ENCODE measurements around the gene SUGCT.

Gene SUGCT

GRCh38 chr7:40786909-40787308, 652.1 kb downstream of the SUGCT start:
- DNase-seq (no peak), ATAC-seq (ENCODE audit: insufficient read depth, low read depth) (no peak)
- Histone ChIP-seq H3K4me3 (ENCODE audit: low read depth in 1 of 2, low read length in 2 of 2) (no peak overlapping the region), H3K36me3 (ENCODE audit: insufficient read depth, low read length) (no peaks in the 10 kb centered on the region), H3K4me2 (ENCODE audit: insufficient read depth, low read length) (no peak overlapping the region), H3K27ac (ENCODE audit: low read length) (no peak overlapping the region), H3K9ac (ENCODE audit: low read depth, low read length) (no peak overlapping the region), H4K20me1 (ENCODE audit: insufficient read depth, low read length) (no peaks in the 10 kb centered on the region), H3K79me2 (ENCODE audit: insufficient read depth, low read length) (no peaks in the 10 kb centered on the region), H3K9me3 (ENCODE audit: insufficient read depth, low read length, severe bottlenecking) (no peaks in the 10 kb centered on the region), H3K27me3 (ENCODE audit: insufficient read depth, low read length, poor library complexity) (no peaks in the 10 kb centered on the region), H3K4me1 (ENCODE audit: insufficient read depth, low read length) (peaks cover 19% of the 10 kb centered on the region), H2AFZ (ENCODE audit: low read depth, low read length) (no peak overlapping the region)
- TF ChIP-seq CTCF (IDR thresholded peaks at IDR 0.05; ENCODE audit: borderline replicate concordance, extremely low read depth, low read length, poor library complexity, severe bottlenecking) (no peak), EZH2 (IDR thresholded peaks at IDR 0.05; ENCODE audit: borderline replicate concordance, low read depth, low read length, severe bottlenecking) (no peak)

GRCh38 chr7:40793132-40793531, 658.3 kb downstream of the SUGCT start:
- Histone ChIP-seq H3K4me1 (ENCODE audit: insufficient read depth, low read length) (no peaks in the 10 kb centered on the region), H3K79me2 (ENCODE audit: insufficient read depth, low read length) (no peaks in the 10 kb centered on the region), H3K4me2 (ENCODE audit: insufficient read depth, low read length) (no peak overlapping the region), H3K9me3 (ENCODE audit: insufficient read depth, low read length, severe bottlenecking) (no peaks in the 10 kb centered on the region), H3K9ac (ENCODE audit: low read depth, low read length) (no peak overlapping the region), H3K4me3 (ENCODE audit: low read depth in 1 of 2, low read length in 2 of 2) (no peak overlapping the region), H3K36me3 (ENCODE audit: insufficient read depth, low read length) (no peaks in the 10 kb centered on the region), H3K27me3 (ENCODE audit: insufficient read depth, low read length, poor library complexity) (no peaks in the 10 kb centered on the region), H2AFZ (ENCODE audit: low read depth, low read length) (no peak overlapping the region), H3K27ac (ENCODE audit: low read length) (no peak overlapping the region), H4K20me1 (ENCODE audit: insufficient read depth, low read length) (no peaks in the 10 kb centered on the region)
- ATAC-seq (ENCODE audit: insufficient read depth, low read depth), result no peak
- no peak for DNase-seq
- no peak for TF ChIP-seq CTCF (IDR thresholded peaks at IDR 0.05; ENCODE audit: borderline replicate concordance, extremely low read depth, low read length, poor library complexity, severe bottlenecking)
- no peak for TF ChIP-seq EZH2 (IDR thresholded peaks at IDR 0.05; ENCODE audit: borderline replicate concordance, low read depth, low read length, severe bottlenecking)

GRCh38 chr7:40795607-40796006, 660.8 kb downstream of the SUGCT start:
- Histone ChIP-seq H3K27me3 (ENCODE audit: insufficient read depth, low read length, poor library complexity) (no peaks in the 10 kb centered on the region), H3K4me2 (ENCODE audit: insufficient read depth, low read length) (no peak overlapping the region), H3K36me3 (ENCODE audit: insufficient read depth, low read length) (no peaks in the 10 kb centered on the region), H3K4me3 (ENCODE audit: low read depth in 1 of 2, low read length in 2 of 2) (no peak overlapping the region), H3K9ac (ENCODE audit: low read depth, low read length) (no peak overlapping the region), H3K27ac (ENCODE audit: low read length) (no peak overlapping the region), H2AFZ (ENCODE audit: low read depth, low read length) (no peak overlapping the region), H3K4me1 (ENCODE audit: insufficient read depth, low read length) (no peaks in the 10 kb centered on the region), H4K20me1 (ENCODE audit: insufficient read depth, low read length) (no peaks in the 10 kb centered on the region), H3K9me3 (ENCODE audit: insufficient read depth, low read length, severe bottlenecking) (no peaks in the 10 kb centered on the region), H3K79me2 (ENCODE audit: insufficient read depth, low read length) (no peaks in the 10 kb centered on the region)
- TF ChIP-seq CTCF (IDR thresholded peaks at IDR 0.05; ENCODE audit: borderline replicate concordance, extremely low read depth, low read length, poor library complexity, severe bottlenecking) (no peak), EZH2 (IDR thresholded peaks at IDR 0.05; ENCODE audit: borderline replicate concordance, low read depth, low read length, severe bottlenecking) (no peak)
- ATAC-seq (ENCODE audit: insufficient read depth, low read depth) (no peak), DNase-seq (no peak)

DNA sequence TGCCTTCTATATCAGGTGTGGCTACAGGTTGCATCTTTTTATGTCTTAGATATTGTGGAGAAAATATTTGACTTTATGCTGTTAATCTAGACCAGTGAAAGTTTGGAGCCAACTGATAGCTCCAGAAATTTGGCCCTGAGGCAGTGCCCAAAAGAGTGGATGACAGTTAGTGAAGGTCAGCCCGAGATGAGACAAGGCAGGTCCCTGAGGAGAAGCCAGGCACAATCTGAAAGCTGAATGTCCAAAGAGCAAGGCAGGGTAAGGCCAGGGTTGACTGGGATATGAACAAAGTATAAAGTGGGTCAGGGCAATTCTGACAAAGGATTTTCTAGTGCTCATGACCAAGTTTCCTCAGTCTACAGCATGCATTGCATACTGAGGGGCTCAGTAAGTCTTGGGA, 661.9 kb downstream of the SUGCT start:
- TF ChIP-seq EZH2 (IDR thresholded peaks at IDR 0.05; ENCODE audit: borderline replicate concordance, low read depth, low read length, severe bottlenecking), result no peak
- TF ChIP-seq CTCF (IDR thresholded peaks at IDR 0.05; ENCODE audit: borderline replicate concordance, extremely low read depth, low read length, poor library complexity, severe bottlenecking), result no peak
- no peak for ATAC-seq (ENCODE audit: insufficient read depth, low read depth)
- no peaks in the 10 kb centered on the region for H3K4me1 ChIP-seq (ENCODE audit: insufficient read depth, low read length)
- no peaks in the 10 kb centered on the region for H3K9me3 ChIP-seq (ENCODE audit: insufficient read depth, low read length, severe bottlenecking)
- H3K36me3 ChIP-seq (ENCODE audit: insufficient read depth, low read length), result no peaks in the 10 kb centered on the region
- no peak overlapping the region for H3K9ac ChIP-seq (ENCODE audit: low read depth, low read length)
- no peak overlapping the region for H3K4me2 ChIP-seq (ENCODE audit: insufficient read depth, low read length)
- no peak overlapping the region for H3K4me3 ChIP-seq (ENCODE audit: low read depth in 1 of 2, low read length in 2 of 2)
- DNase-seq, result no peak
- H3K27me3 ChIP-seq (ENCODE audit: insufficient read depth, low read length, poor library complexity), result no peaks in the 10 kb centered on the region
- no peaks in the 10 kb centered on the region for H3K79me2 ChIP-seq (ENCODE audit: insufficient read depth, low read length)
- H3K27ac ChIP-seq (ENCODE audit: low read length), result no peak overlapping the region
- H2AFZ ChIP-seq (ENCODE audit: low read depth, low read length), result no peak overlapping the region
- H4K20me1 ChIP-seq (ENCODE audit: insufficient read depth, low read length), result no peaks in the 10 kb centered on the region

All from DND-41 (cell line).